ENCODE measurements around the gene CT47A1. TPM values are rescaled to one million over a fixed set of nuclear protein-coding genes. Genes with fewer than 3 reads are reported as not detected.

The CT47A1 gene
- total RNA-seq, 2 experiments from 2014 or later = not detected

- Mint-ChIP-seq H3K4me1 (ENCODE audit: low read depth) (no peaks in the 10 kb centered on the region), H3K9me3 (no peaks in the 10 kb centered on the region), H3K27ac (no peak overlapping the region), H3K36me3 (ENCODE audit: low read depth) (no peaks in the 10 kb centered on the region), H3K4me3 (no peak overlapping the region), H3K27me3 (no peaks in the 10 kb centered on the region)
- TF ChIP-seq, protein P1, sequence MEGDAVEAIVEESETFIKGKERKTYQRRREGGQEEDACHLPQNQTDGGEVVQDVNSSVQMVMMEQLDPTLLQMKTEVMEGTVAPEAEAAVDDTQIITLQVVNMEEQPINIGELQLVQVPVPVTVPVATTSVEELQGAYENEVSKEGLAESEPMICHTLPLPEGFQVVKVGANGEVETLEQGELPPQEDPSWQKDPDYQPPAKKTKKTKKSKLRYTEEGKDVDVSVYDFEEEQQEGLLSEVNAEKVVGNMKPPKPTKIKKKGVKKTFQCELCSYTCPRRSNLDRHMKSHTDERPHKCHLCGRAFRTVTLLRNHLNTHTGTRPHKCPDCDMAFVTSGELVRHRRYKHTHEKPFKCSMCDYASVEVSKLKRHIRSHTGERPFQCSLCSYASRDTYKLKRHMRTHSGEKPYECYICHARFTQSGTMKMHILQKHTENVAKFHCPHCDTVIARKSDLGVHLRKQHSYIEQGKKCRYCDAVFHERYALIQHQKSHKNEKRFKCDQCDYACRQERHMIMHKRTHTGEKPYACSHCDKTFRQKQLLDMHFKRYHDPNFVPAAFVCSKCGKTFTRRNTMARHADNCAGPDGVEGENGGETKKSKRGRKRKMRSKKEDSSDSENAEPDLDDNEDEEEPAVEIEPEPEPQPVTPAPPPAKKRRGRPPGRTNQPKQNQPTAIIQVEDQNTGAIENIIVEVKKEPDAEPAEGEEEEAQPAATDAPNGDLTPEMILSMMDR (IDR thresholded peaks at IDR 0.05) = no peak
- Histone ChIP-seq H3K27me3 (ENCODE audit: control insufficient read depth in 1 of 2, insufficient read depth in 2 of 2, low read length in 2 of 2) (no peaks in the 10 kb centered on the region), H3K4me1 (ENCODE audit: insufficient read depth, low read length) (no peaks in the 10 kb centered on the region), H3K4me3 (ENCODE audit: low read length) (no peak overlapping the region), H3K9me3 (ENCODE audit: control insufficient read depth in 1 of 2, insufficient read depth in 1 of 2, low read length in 2 of 2) (peaks cover 0 to 7% of the 10 kb centered on the region in 2 experiments), H3K36me3 (ENCODE audit: insufficient read depth, low read length) (no peaks in the 10 kb centered on the region), H3K27ac (ENCODE audit: low read depth in 1 of 2, low read length in 2 of 2) (no peak overlapping the region)
- DNase-seq (no peak), ATAC-seq (ENCODE audit: poor library complexity) (no peak)
- CTCF ChIA-PET = no interaction called here
- POLR2A ChIA-PET = no interaction called here
- intact Hi-C loops (cut with DNase I, micrococcal nuclease) = no loop called here
Observed at GRCh38 chrX:121010218-121010617, 24.7 kb upstream of the CT47A1 start.

DNA sequence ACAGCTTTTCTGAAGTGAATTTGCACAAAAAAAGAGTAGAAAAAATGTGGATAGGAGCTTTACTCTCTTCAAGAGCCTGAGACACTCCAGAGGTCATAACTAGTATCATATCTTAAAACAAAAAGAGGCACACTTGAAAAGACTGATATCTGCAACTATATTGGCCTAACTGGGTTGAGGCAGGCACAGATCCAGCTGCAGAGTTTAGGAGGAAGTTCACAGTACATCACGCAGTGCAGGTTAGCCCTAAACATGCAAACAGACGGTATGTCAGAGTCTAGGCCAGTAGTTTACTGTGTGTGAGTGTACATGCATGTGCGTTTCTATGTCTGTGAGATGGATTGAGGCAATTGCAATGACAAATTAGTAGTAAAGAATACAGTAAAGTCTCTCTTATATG lies 24.2 kb upstream of the CT47A1 start:
- Mint-ChIP-seq H3K27ac (no peak overlapping the region), H3K9me3 (no peaks in the 10 kb centered on the region), H3K27me3 (no peaks in the 10 kb centered on the region), H3K4me3 (no peak overlapping the region), H3K4me1 (ENCODE audit: low read depth) (no peaks in the 10 kb centered on the region), H3K36me3 (ENCODE audit: low read depth) (no peaks in the 10 kb centered on the region)
- Histone ChIP-seq H3K27ac (ENCODE audit: low read depth in 1 of 2, low read length in 2 of 2) (no peak overlapping the region), H3K9me3 (ENCODE audit: control insufficient read depth in 1 of 2, insufficient read depth in 1 of 2, low read length in 2 of 2) (peaks cover 0 to 4% of the 10 kb centered on the region in 2 experiments), H3K36me3 (ENCODE audit: insufficient read depth, low read length) (no peaks in the 10 kb centered on the region), H3K4me1 (ENCODE audit: insufficient read depth, low read length) (no peaks in the 10 kb centered on the region), H3K27me3 (ENCODE audit: control insufficient read depth in 1 of 2, insufficient read depth in 2 of 2, low read length in 2 of 2) (no peaks in the 10 kb centered on the region), H3K4me3 (ENCODE audit: low read length) (no peak overlapping the region)
- TF ChIP-seq, protein P1 (IDR thresholded peaks at IDR 0.05) = no peak
- DNase-seq = no peak
- CTCF ChIA-PET = no interaction called here
- intact Hi-C loops (cut with DNase I, micrococcal nuclease) = no loop called here
- ATAC-seq (ENCODE audit: poor library complexity) = no peak
- POLR2A ChIA-PET = no interaction called here

DNA sequence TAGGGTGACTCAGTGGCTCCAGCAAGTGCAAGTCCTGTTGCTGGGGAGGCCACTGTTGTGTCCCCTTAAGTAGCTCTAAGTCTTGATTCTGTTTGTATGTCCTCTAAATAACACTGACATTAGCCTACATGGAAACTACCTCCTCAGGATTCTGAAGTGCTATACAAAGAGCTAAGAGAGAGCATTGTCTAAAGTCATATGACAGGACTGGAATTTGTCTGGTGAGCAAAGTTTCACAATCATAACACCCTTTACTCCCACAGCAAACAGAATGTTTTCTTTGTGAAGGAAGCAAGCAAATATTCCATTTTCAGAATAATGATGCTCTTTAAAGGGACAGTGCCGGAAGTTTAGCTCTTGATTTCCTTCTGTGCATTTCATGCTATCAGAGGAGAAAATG lies 23.4 kb upstream of the CT47A1 start:
- H3K4me1 ChIP-seq (ENCODE audit: insufficient read depth, low read length) = no peaks in the 10 kb centered on the region
- no peaks in the 10 kb centered on the region for H3K36me3 ChIP-seq (ENCODE audit: insufficient read depth, low read length)
- intact Hi-C loops (cut with DNase I, micrococcal nuclease) = no loop called here
- no peak overlapping the region for H3K4me3 ChIP-seq (ENCODE audit: low read length)
- CTCF ChIA-PET = no interaction called here
- Mint-ChIP-seq H3K4me1 (ENCODE audit: low read depth) (no peaks in the 10 kb centered on the region), H3K9me3 (no peaks in the 10 kb centered on the region), H3K36me3 (ENCODE audit: low read depth) (no peaks in the 10 kb centered on the region), H3K27me3 (no peaks in the 10 kb centered on the region), H3K4me3 (no peak overlapping the region), H3K27ac (no peak overlapping the region)
- POLR2A ChIA-PET = no interaction called here
- no peak for DNase-seq
- ATAC-seq (ENCODE audit: poor library complexity) = no peak
- no peaks in the 10 kb centered on the region for H3K27me3 ChIP-seq (ENCODE audit: control insufficient read depth in 1 of 2, insufficient read depth in 2 of 2, low read length in 2 of 2)
- H3K9me3 ChIP-seq (ENCODE audit: control insufficient read depth in 1 of 2, insufficient read depth in 1 of 2, low read length in 2 of 2) = no peaks in the 10 kb centered on the region
- TF ChIP-seq, protein P1 (IDR thresholded peaks at IDR 0.05) = no peak
- no peak overlapping the region for H3K27ac ChIP-seq (ENCODE audit: low read depth in 1 of 2, low read length in 2 of 2)

Data from CD4-positive, alpha-beta T cell (primary cell).